Stomach (tissue), 4 donors: Measurements from ENCODE around the gene MLST8.

Experiments used
- CTCF ChIP-seq, 7 experiments: fragments of 450-650 bp in 4 of 7; fragments of 200-600 bp in 3 of 7; sonication (generic) in 3 of 7; IDR thresholded peaks; one replicate each; pipeline ENCODE4 v1.5.1; 2016 to 2019; ENCODE audit warnings: antibody characterized with exemption in 7 of 7, control low read depth in 2 of 7, mild to moderate bottlenecking in 1 of 7
- EP300 ChIP-seq: sonication (generic); formaldehyde crosslinking; IDR thresholded peaks from one replicate; pipeline ENCODE4 v1.6.1; 2017; ENCODE audit warnings: antibody characterized with exemption
- POLR2A ChIP-seq, 4 donors: fragments of 450-650 bp; IDR thresholded peaks; one replicate each; pipeline ENCODE4 v1.6.1; 2016; ENCODE audit warnings: antibody characterized with exemption in 4 of 4, control low read depth in 2 of 4, mild to moderate bottlenecking in 1 of 4, moderate library complexity in 1 of 4
- POLR2AphosphoS5 ChIP-seq, 3 donors: sonication (generic); formaldehyde crosslinking; IDR thresholded peaks; one replicate each; pipeline ENCODE4 v1.6.1; 2016; ENCODE audit warnings: antibody characterized with exemption in 3 of 3

GRCh38 chr16:2216330-2216729 is 11.1 kb downstream of the MLST8 start:
- TF ChIP-seq POLR2A (IDR thresholded peaks at IDR 0.05) (no peak), CTCF (IDR thresholded peaks at IDR 0.05) (no peak), POLR2AphosphoS5 (IDR thresholded peaks at IDR 0.05) (no peak), EP300 (no peak)
